ENCODE results near the gene RPS3. TPM values are rescaled to one million over a fixed set of nuclear protein-coding genes. Genes with fewer than 3 reads are reported as not detected.

The RPS3 gene
- total RNA-seq, 1 experiment from 2014 or later: 4,109 TPM

- no peaks in the 10 kb centered on the region for H3K27me3 ChIP-seq (ENCODE audit: insufficient read depth, low read length)
- ChIA-PET CTCF (no interaction called here), RAD21 (ENCODE audit: low non-redundant PET in 1 of 2, low total read pairs in 2 of 2, uncharacterized antibody in 2 of 2, unreplicated experiment in 2 of 2) (no interaction called here), POLR2A (no interaction called here)
- H3K9ac ChIP-seq (ENCODE audit: low read length): no peak overlapping the region
- no peaks in the 10 kb centered on the region for H3K9me2 ChIP-seq (ENCODE audit: insufficient read depth)
- no peak overlapping the region for H2AFZ ChIP-seq (ENCODE audit: low read depth, low read length, poor library complexity, severe bottlenecking)
- H3K4me3 ChIP-seq (replicated peaks in 1 of 2; ENCODE audit: low read depth in 1 of 2, low read length in 2 of 2): no peak overlapping the region
- intact Hi-C loops (cut with micrococcal nuclease): no loop called here
- H3K4me2 ChIP-seq (ENCODE audit: low read length): no peak overlapping the region
- peaks cover 62 to 87% of the 10 kb centered on the region in 2 experiments for H3K36me3 ChIP-seq (ENCODE audit: control insufficient read depth in 1 of 2, insufficient read depth in 2 of 2, low read length in 2 of 2)
- no peaks in the 10 kb centered on the region for H3K9me3 ChIP-seq (ENCODE audit: control insufficient read depth in 1 of 2, insufficient read depth in 1 of 2, low read depth in 1 of 2, low read length in 2 of 2)
- no TSS peak for BruUV-seq (replicated peaks)
- peaks cover 80% of the 10 kb centered on the region for H4K20me1 ChIP-seq (ENCODE audit: insufficient read depth)
- peaks cover 97% of the 10 kb centered on the region for H3K79me2 ChIP-seq (ENCODE audit: insufficient read depth, low read length)
- TF ChIP-seq, protein P1, sequence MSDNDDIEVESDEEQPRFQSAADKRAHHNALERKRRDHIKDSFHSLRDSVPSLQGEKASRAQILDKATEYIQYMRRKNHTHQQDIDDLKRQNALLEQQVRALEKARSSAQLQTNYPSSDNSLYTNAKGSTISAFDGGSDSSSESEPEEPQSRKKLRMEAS (IDR thresholded peaks at IDR 0.05): no peak
- no peak for TF ChIP-seq EZH2phosphoT487 (IDR thresholded peaks at IDR 0.05; ENCODE audit: borderline replicate concordance)
- TF ChIP-seq ELF1 (IDR thresholded peaks at IDR 0.05; ENCODE audit: borderline replicate concordance, low read depth): no peak
- TF ChIP-seq SRF (IDR thresholded peaks at IDR 0.05; ENCODE audit: low read depth): no peak
- no peak for TF ChIP-seq TCF7L2 (IDR thresholded peaks at IDR 0.05; ENCODE audit: borderline replicate concordance, extremely low read depth, insufficient read depth, insufficient read length)
- DNase-seq (ENCODE audit: low read depth, low spot score) (no peak), ATAC-seq (no peak)
- H3K4me1 ChIP-seq (ENCODE audit: control insufficient read depth in 1 of 2, insufficient read depth in 2 of 2, low read length in 2 of 2): peaks cover 4 to 36% of the 10 kb centered on the region in 2 experiments; a peak in 3 of 4 replicates
- no peak overlapping the region; the same call in 1 of the 2 replicates for H3K27ac ChIP-seq (ENCODE audit: low read depth, low read length)
Observed at GRCh38 chr11:75403983-75404658, 4.8 kb downstream of the RPS3 start.

DNA sequence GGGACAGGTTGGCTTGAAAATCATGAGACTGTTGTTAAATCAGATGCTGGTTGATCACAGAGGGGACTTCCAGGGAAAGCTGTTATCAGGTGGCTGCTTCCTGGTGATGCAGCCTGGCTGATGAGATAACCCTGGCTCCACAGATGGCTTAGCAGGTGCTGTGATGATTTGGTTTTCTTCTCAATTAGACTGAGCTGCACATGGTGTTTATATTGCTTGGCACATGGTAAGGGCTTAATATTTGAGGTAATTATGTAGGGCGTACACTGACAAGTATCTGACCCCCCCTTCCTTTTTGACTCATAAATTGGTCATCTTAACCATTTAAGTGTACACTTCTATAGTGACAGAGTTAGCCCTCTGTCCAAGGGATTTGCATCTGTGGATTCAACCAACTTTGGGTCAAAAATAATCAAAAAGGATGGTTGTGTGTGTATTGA lies 7.0 kb downstream of the RPS3 start:
- H3K79me2 ChIP-seq (ENCODE audit: insufficient read depth, low read length): peaks cover 75% of the 10 kb centered on the region
- intact Hi-C loops (cut with micrococcal nuclease): no loop called here
- H3K9ac ChIP-seq (ENCODE audit: low read length): no peak overlapping the region
- DNase-seq (ENCODE audit: low read depth, low spot score) (no peak), ATAC-seq (no peak)
- POLR2A ChIA-PET: no interaction called here
- H3K36me3 ChIP-seq (ENCODE audit: control insufficient read depth in 1 of 2, insufficient read depth in 2 of 2, low read length in 2 of 2): peaks cover 55 to 70% of the 10 kb centered on the region in 2 experiments
- no peak overlapping the region for H3K27ac ChIP-seq (ENCODE audit: low read depth, low read length)
- no TSS peak for BruUV-seq (replicated peaks)
- peaks cover 2 to 31% of the 10 kb centered on the region in 2 experiments; a peak in 3 of 4 replicates for H3K4me1 ChIP-seq (ENCODE audit: control insufficient read depth in 1 of 2, insufficient read depth in 2 of 2, low read length in 2 of 2)
- no peaks in the 10 kb centered on the region for H3K9me2 ChIP-seq (ENCODE audit: insufficient read depth)
- H3K27me3 ChIP-seq (ENCODE audit: insufficient read depth, low read length): no peaks in the 10 kb centered on the region
- TF ChIP-seq, protein P2, sequence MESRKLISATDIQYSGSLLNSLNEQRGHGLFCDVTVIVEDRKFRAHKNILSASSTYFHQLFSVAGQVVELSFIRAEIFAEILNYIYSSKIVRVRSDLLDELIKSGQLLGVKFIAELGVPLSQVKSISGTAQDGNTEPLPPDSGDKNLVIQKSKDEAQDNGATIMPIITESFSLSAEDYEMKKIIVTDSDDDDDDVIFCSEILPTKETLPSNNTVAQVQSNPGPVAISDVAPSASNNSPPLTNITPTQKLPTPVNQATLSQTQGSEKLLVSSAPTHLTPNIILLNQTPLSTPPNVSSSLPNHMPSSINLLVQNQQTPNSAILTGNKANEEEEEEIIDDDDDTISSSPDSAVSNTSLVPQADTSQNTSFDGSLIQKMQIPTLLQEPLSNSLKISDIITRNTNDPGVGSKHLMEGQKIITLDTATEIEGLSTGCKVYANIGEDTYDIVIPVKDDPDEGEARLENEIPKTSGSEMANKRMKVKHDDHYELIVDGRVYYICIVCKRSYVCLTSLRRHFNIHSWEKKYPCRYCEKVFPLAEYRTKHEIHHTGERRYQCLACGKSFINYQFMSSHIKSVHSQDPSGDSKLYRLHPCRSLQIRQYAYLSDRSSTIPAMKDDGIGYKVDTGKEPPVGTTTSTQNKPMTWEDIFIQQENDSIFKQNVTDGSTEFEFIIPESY (IDR thresholded peaks at IDR 0.05; ENCODE audit: extremely low read depth, insufficient replicate concordance, low read length): no peak
- TF ChIP-seq ATF3 (IDR thresholded peaks at IDR 0.05) (no peak), POLR2AphosphoS5 (IDR thresholded peaks at IDR 0.05; ENCODE audit: low read depth, low read length) (peak; percentile 52)
- TF ChIP-seq, protein P1 (IDR thresholded peaks at IDR 0.05): no peak
- H3K4me2 ChIP-seq (ENCODE audit: low read length): no peak overlapping the region
- H3K9me3 ChIP-seq (ENCODE audit: control insufficient read depth in 1 of 2, insufficient read depth in 1 of 2, low read depth in 1 of 2, low read length in 2 of 2): no peaks in the 10 kb centered on the region
- peaks cover 69% of the 10 kb centered on the region for H4K20me1 ChIP-seq (ENCODE audit: insufficient read depth)
- H3K4me3 ChIP-seq (replicated peaks in 1 of 2; ENCODE audit: low read depth in 1 of 2, low read length in 2 of 2): no peak overlapping the region
- RAD21 ChIA-PET (ENCODE audit: low non-redundant PET in 1 of 2, low total read pairs in 2 of 2, uncharacterized antibody in 2 of 2, unreplicated experiment in 2 of 2): no interaction called here
- CTCF ChIA-PET: interaction anchor here (2.4 kb wide), 1 partner anchor 10 kb away, joined by 8 read pairs; no protein-coding TSS in a partner anchor
- H2AFZ ChIP-seq (ENCODE audit: low read depth, low read length, poor library complexity, severe bottlenecking): no peak overlapping the region
